HG02571 (cell line): ENCODE results near the gene KIF19.
"Not testable (repeated sequence)": the region's sequence is repeated elsewhere in the genome, so short reads cannot be mapped to it uniquely, and the experiment has no call there.

Experiments
- ATAC-seq: cut with Tn5 transposase; IDR thresholded peaks from one replicate; pipeline ENCODE4 v1.9.1; 2021; ENCODE audit warnings: mild to moderate bottlenecking, moderate library complexity; ENCODE audit not compliant: unreplicated experiment

KIF19 gene

DNA sequence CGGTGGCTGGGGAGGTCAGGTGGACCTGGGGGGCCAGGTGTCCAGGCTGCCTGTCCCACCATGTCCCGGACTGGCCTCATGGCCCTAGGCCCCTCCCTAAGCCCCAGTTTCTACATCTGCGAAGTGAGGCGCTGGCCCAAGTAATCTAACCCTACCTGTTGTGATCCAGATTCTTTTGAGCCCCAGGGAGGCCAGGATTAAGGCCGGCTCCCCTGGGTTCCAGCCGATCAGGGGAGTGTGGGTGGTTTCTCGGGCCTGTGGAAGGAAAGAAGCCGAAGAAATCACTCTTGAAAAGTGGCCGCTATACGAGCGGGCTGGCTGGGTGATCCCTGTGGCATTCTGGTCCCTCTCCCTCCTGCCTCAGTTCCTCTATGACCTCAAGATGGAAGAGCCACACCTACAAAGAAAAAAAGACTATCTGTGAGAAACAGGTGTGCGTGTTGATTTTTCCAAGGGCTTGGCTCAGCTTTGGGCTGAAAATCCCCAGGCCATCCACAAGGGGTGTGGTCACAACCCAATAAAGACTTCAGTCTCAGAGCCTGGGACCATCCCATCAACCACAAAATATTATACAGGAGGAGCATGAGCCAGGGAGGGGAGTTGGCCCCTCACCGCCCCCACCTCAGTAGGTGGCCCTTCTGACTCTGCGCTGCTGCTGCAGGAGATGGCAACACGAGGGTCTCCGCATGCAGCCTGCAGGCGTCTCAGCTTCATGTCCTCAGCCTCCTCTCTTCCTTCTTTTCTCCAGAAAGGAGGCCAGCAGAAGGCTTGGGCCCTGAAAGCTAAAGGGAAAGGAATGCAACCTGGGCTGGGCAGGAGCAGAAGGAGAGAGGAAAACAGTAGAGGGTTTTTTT is 61.6 kb downstream of the KIF19 start:
- no peak for ATAC-seq

DNA sequence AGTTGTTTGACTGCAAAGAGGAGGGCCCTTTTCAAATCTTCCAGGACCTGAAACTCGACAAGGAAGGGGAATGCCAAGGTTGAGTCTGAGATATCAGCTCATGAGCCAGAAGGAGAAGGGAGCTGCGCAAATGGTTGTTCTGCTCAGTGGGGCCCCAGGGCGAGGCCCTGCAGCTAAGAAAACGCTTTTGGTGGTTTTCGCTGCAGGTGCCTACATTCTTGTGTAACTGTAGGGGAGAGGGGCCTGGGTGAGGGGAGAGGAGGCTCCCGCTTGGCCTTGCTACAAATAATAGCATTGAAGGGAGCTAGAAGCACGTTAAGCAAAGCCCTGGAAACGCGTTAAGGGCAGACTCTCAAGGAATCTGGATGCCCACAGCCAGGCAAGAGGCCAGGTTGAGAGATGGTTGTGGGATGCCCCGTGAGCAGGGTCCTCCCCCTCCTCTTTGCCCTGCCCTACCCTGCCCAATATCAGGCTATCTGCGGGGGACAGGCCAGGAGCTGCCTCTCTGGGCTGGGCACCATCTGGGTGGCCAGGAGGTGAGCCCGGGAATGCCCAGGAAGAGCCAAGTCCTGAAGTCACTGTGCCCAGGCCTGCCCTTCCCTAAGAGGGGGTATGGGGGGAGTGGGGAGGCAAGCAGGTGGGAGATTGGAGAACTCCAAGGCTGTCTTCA is 63.2 kb downstream of the KIF19 start:
- ATAC-seq: no peak

DNA sequence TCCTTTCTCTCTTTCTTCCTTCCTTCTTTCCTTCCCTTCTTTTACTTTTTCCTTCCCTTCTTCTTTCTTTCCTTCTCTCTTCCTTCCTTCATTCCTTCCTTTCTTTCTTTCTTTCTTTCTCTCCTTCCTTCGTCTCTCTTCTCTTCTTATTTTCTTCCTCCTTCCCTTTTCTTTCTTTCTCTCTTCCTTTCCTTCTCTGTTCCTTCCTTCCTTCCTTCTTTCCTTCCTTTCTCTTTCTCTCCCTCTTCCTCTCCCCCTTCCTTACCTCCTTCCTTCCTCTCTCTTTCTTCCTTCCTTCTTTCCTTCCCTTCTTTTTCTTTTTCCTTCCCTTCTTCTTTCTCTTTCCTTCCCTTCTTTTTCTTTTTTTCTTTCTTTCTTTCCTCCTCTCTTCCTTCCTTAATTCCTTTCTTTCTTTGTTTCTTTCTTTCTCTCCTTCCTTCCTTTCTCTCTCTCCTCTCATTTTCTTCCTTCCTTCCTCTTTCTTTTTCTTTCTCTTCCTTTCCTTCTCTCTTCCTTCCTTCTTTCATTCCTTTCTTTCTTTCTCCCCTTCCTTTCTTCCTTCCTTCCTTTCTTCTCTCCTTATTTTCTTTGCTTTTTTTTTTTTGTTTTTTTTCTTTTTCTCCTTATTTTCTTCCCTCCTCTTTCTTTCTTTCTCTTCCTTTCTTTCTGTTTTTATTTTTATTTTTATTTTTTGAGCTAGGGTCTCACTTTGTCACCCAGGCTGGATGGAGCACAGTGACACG is 64.1 kb downstream of the KIF19 start:
- ATAC-seq: no peak

- ATAC-seq: no peak
Observed at GRCh38 chr17:74390680-74391653, 64.9 kb downstream of the KIF19 start.

DNA sequence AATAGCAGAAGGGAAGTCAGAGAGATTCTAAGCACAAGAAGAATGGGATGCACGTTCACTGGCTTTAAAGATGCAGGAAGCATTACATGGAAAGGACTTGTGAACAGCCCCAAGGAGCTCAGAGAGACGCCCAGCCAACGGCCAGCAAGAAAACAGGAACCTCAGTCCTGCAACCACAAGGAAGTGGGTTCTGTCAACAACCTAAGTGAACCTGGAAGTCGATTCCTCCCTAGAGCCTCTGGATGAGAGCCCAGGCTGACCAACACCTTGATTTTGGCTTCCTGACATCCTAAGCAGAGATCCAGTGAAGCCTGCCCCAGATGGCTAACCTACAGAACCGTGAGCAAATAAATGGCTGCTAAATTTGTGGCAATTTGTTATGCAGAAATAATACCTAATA is 65.7 kb downstream of the KIF19 start:
- ATAC-seq: no peak

GRCh38 chr17:74392848-74393247 is 66.8 kb downstream of the KIF19 start:
- ATAC-seq: no peak

- no peak for ATAC-seq
Observed at GRCh38 chr17:74393346-74393942, 67.4 kb downstream of the KIF19 start.

GRCh38 chr17:74394275-74394950 is 68.4 kb downstream of the KIF19 start:
- ATAC-seq: no peak

DNA sequence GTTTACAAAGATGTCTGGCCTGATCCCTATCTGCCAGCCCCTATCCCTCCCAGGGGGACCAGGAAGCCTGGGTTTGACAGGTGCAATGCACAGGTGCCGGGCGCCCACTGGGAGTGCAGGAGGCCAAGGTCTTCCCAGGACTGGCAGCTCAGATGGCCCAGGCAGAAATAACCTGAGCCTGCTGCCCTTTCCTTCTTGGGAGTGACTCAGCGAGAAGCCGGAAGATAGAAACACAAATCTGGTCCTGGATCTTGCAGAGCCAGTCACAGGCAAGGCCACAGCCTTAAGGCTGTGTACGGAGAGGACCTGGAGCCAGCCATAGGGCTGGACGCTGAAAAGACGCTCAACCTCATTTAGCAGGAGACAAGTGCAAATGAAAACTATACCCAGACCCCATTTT is 69.0 kb downstream of the KIF19 start:
- no peak for ATAC-seq

DNA sequence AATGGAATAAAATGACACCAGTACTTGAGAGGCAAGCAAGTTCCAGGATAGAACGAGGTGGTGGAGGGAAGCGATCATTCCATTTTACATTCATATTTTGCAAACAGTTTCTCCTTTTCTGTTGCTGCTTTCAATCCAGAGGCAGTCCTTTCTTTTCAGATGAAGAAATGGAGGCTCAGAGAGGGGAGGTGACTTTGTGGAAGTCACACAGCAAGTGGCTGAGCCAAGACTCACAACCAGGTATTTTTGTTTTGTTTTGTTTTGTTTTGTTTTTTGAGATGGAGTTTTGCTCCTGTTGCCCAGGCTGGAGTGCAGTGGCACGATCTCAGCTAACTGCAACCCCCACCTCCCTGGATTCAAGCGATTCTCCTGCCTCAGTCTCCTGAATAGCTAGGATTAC is 70.5 kb downstream of the KIF19 start:
- ATAC-seq: no peak

- no peak for ATAC-seq
Observed at GRCh38 chr17:74402048-74402447, 76.0 kb downstream of the KIF19 start.

GRCh38 chr17:74403512-74404137 is 77.6 kb downstream of the KIF19 start:
- ATAC-seq: no peak

- no peak for ATAC-seq
Observed at GRCh38 chr17:74404218-74404617, 78.2 kb downstream of the KIF19 start.

DNA sequence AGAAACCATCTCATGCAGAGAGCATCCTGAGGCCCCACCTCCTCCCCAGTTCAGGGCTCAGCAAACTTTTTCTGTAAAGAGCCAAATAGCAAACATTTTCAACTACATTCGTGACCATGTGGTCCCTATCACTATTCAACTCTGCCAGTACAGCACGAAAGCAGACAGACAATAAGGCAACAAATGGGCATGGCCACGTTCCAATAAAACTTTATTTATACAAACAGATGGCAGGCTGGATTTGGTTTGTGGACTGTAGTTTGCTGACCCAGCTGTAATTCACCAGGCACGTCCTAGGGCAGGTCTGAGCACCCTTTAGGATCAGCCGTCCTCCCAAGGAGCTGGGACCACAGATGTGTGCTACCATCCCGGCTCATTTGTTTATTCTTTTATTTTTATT is 78.8 kb downstream of the KIF19 start:
- no peak for ATAC-seq

- not testable (repeated sequence) for ATAC-seq
Observed at GRCh38 chr17:74405311-74405710, 79.3 kb downstream of the KIF19 start.
